ENCODE measurements around the gene GABRB2.

GABRB2 gene

GRCh38 chr5:161385027-161385426, 161.5 kb downstream of the GABRB2 start:
- no peak for DNase-seq
- TF ChIP-seq CTCF (IDR thresholded peaks at IDR 0.05; ENCODE audit: low read depth, low read length, missing control alignments): no peak
- H3K4me3 ChIP-seq (ENCODE audit: low read depth, low read length): no peak overlapping the region
- in situ Hi-C loops (cut with HindIII; ENCODE audit: low pct_ligation_motif_present, low sequenced_read_pairs): no loop called here
- H3K36me3 ChIP-seq (replicated peaks): no peaks in the 10 kb centered on the region
- no peaks in the 10 kb centered on the region for H3K27me3 ChIP-seq (replicated peaks)
- no peak overlapping the region for H3K27ac ChIP-seq

GRCh38 chr5:161382685-161383084, 163.8 kb downstream of the GABRB2 start:
- no peak for TF ChIP-seq CTCF (IDR thresholded peaks at IDR 0.05; ENCODE audit: low read depth, low read length, missing control alignments)
- no peak for DNase-seq
- Histone ChIP-seq H3K27ac (no peak overlapping the region), H3K27me3 (replicated peaks) (no peaks in the 10 kb centered on the region), H3K4me3 (ENCODE audit: low read depth, low read length) (no peak overlapping the region), H3K36me3 (replicated peaks) (no peaks in the 10 kb centered on the region)
- in situ Hi-C loops (cut with HindIII; ENCODE audit: low pct_ligation_motif_present, low sequenced_read_pairs): no loop called here

GRCh38 chr5:161380486-161380885, 166.0 kb downstream of the GABRB2 start:
- Histone ChIP-seq H3K27me3 (replicated peaks) (no peaks in the 10 kb centered on the region), H3K4me3 (ENCODE audit: low read depth, low read length) (no peak overlapping the region), H3K36me3 (replicated peaks) (no peaks in the 10 kb centered on the region), H3K27ac (no peak overlapping the region)
- in situ Hi-C loops (cut with HindIII; ENCODE audit: low pct_ligation_motif_present, low sequenced_read_pairs): no loop called here
- DNase-seq: no peak
- no peak for TF ChIP-seq CTCF (IDR thresholded peaks at IDR 0.05; ENCODE audit: low read depth, low read length, missing control alignments)

GRCh38 chr5:161378701-161379100, 167.8 kb downstream of the GABRB2 start:
- H3K4me3 ChIP-seq (ENCODE audit: low read depth, low read length): no peak overlapping the region
- TF ChIP-seq CTCF (IDR thresholded peaks at IDR 0.05; ENCODE audit: low read depth, low read length, missing control alignments): no peak
- no peak overlapping the region for H3K27ac ChIP-seq
- in situ Hi-C loops (cut with HindIII; ENCODE audit: low pct_ligation_motif_present, low sequenced_read_pairs): no loop called here
- H3K27me3 ChIP-seq (replicated peaks): no peaks in the 10 kb centered on the region
- H3K36me3 ChIP-seq (replicated peaks): no peaks in the 10 kb centered on the region
- DNase-seq: no peak

- Histone ChIP-seq H3K36me3 (replicated peaks) (no peaks in the 10 kb centered on the region), H3K27ac (no peak overlapping the region), H3K4me3 (ENCODE audit: low read depth, low read length) (no peak overlapping the region), H3K27me3 (replicated peaks) (no peaks in the 10 kb centered on the region)
- no peak for DNase-seq
- in situ Hi-C loops (cut with HindIII; ENCODE audit: low pct_ligation_motif_present, low sequenced_read_pairs): no loop called here
- no peak for TF ChIP-seq CTCF (IDR thresholded peaks at IDR 0.05; ENCODE audit: low read depth, low read length, missing control alignments)
These were observed 170.5 kb downstream of the GABRB2 start for GRCh38 chr5:161376034-161376433.

- no peak for TF ChIP-seq CTCF (IDR thresholded peaks at IDR 0.05; ENCODE audit: low read depth, low read length, missing control alignments)
- H3K27ac ChIP-seq: no peak overlapping the region
- H3K36me3 ChIP-seq (replicated peaks): no peaks in the 10 kb centered on the region
- no peak for DNase-seq
- in situ Hi-C loops (cut with HindIII; ENCODE audit: low pct_ligation_motif_present, low sequenced_read_pairs): no loop called here
- H3K4me3 ChIP-seq (ENCODE audit: low read depth, low read length): no peak overlapping the region
- no peaks in the 10 kb centered on the region for H3K27me3 ChIP-seq (replicated peaks)
These were observed 173.2 kb downstream of the GABRB2 start for GRCh38 chr5:161373345-161373707.
